Measurements from ENCODE around the gene HOXB3.

Gene HOXB3

GRCh38 chr17:48567646-48568354 lies 22.2 kb downstream of the HOXB3 start:
- no peak for DNase-seq

GRCh38 chr17:48567209-48567608 lies 22.8 kb downstream of the HOXB3 start:
- DNase-seq, result no peak

- no peak for DNase-seq
Measured at GRCh38 chr17:48566717-48567116, 23.3 kb downstream of the HOXB3 start.

- no peak for DNase-seq
Measured at GRCh38 chr17:48565925-48566710, 23.9 kb downstream of the HOXB3 start.

GRCh38 chr17:48565022-48565554 lies 25.0 kb downstream of the HOXB3 start:
- DNase-seq, result no peak

- DNase-seq, result no peak
Measured at GRCh38 chr17:48564188-48565021, 25.6 kb downstream of the HOXB3 start.

GRCh38 chr17:48563867-48564187 lies 26.2 kb downstream of the HOXB3 start:
- no peak for DNase-seq

GRCh38 chr17:48563385-48563838 lies 26.6 kb downstream of the HOXB3 start:
- DNase-seq, result no peak

- no peak for DNase-seq
Measured at GRCh38 chr17:48562934-48563333, 27.1 kb downstream of the HOXB3 start.

GRCh38 chr17:48561884-48562810 lies 27.9 kb downstream of the HOXB3 start:
- DNase-seq, result no peak

GRCh38 chr17:48559840-48560817 lies 29.9 kb downstream of the HOXB3 start:
- no peak for DNase-seq

GRCh38 chr17:48559122-48559839 lies 30.8 kb downstream of the HOXB3 start:
- no peak for DNase-seq

- no peak for DNase-seq
Measured at GRCh38 chr17:48558831-48559121, 31.3 kb downstream of the HOXB3 start.

- no peak for DNase-seq
Measured at GRCh38 chr17:48558057-48558830, 31.8 kb downstream of the HOXB3 start.

- no peak for DNase-seq
Measured at GRCh38 chr17:48556576-48557401, 33.3 kb downstream of the HOXB3 start.

- no peak for DNase-seq
Measured at GRCh38 chr17:48556229-48556575, 33.8 kb downstream of the HOXB3 start.

GRCh38 chr17:48555258-48556228 lies 34.5 kb downstream of the HOXB3 start:
- no peak for DNase-seq
